Mesothelial cell of epicardium (in vitro differentiated cells): Measurements from ENCODE around the gene CNTROB. TPM values are rescaled to one million over a fixed set of nuclear protein-coding genes. Genes with fewer than 3 reads are reported as not detected.

Source experiments
- DNase-seq, 2 experiments: peaks; one replicate each; pipeline ENCODE4 v3.0.0; 2021; ENCODE audit warnings: low spot score in 2 of 2; ENCODE audit not compliant: unreplicated experiment in 2 of 2
- H3K27ac Mint-ChIP-seq: 2 replicates; pipeline ENCODE4 v1.8.0; 2021; ENCODE audit warnings: mixed read lengths
- H3K27me3 Mint-ChIP-seq: 2 replicates; pipeline ENCODE4 v1.8.0; 2021; ENCODE audit warnings: low read depth, mixed read lengths
- H3K36me3 Mint-ChIP-seq: 2 replicates; pipeline ENCODE4 v1.8.0; 2021; ENCODE audit warnings: mixed read lengths
- H3K4me1 Mint-ChIP-seq: 2 replicates; pipeline ENCODE4 v1.8.0; 2021; ENCODE audit warnings: mixed read lengths
- H3K4me3 Mint-ChIP-seq: 2 replicates; pipeline ENCODE4 v1.8.0; 2021; ENCODE audit warnings: mild to moderate bottlenecking, moderate library complexity, mixed read lengths
- H3K9me3 Mint-ChIP-seq: 2 replicates; pipeline ENCODE4 v1.8.0; 2021; ENCODE audit warnings: mixed read lengths
- CTCF ChIP-seq: fragments of 200-600 bp; sonication (generic); IDR thresholded peaks from one replicate; pipeline ENCODE4 v1.5.0; 2021; ENCODE audit warnings: antibody characterized with exemption; ENCODE audit not compliant: unreplicated experiment
- total RNA-seq: library from RNA; stranded (reverse); gene quantifications from 3 replicates; pipeline ENCODE4 v1.2.1, GENCODE V29; 2021

CNTROB gene
- total RNA-seq, 1 donor from 2014 or later, result 51.5 TPM

- Mint-ChIP-seq H3K27me3 (no peaks in the 10 kb centered on the region), H3K36me3 (peaks cover 48% of the 10 kb centered on the region), H3K9me3 (no peaks in the 10 kb centered on the region), H3K4me3 (no peak overlapping the region), H3K4me1 (peaks cover 21% of the 10 kb centered on the region), H3K27ac (no peak overlapping the region)
- no peak for DNase-seq
- no peak for TF ChIP-seq CTCF
Observed at GRCh38 chr17:7911116-7911515, 20.9 kb upstream of the CNTROB start.

- Mint-ChIP-seq H3K36me3 (peaks cover 37% of the 10 kb centered on the region), H3K4me1 (peaks cover 28% of the 10 kb centered on the region), H3K27me3 (no peaks in the 10 kb centered on the region), H3K9me3 (no peaks in the 10 kb centered on the region), H3K4me3 (no peak overlapping the region), H3K27ac (peak overlapping the region; percentile 73)
- no peak for DNase-seq
- peak; percentile 27 for TF ChIP-seq CTCF
Observed at GRCh38 chr17:7912927-7913524, 19.0 kb upstream of the CNTROB start.

GRCh38 chr17:7915179-7915610, 16.8 kb upstream of the CNTROB start:
- no peak for DNase-seq
- TF ChIP-seq CTCF, result no peak
- Mint-ChIP-seq H3K4me1 (peaks cover 28% of the 10 kb centered on the region), H3K4me3 (peak overlapping the region; percentile 75), H3K27me3 (no peaks in the 10 kb centered on the region), H3K9me3 (no peaks in the 10 kb centered on the region), H3K27ac (peak overlapping the region; percentile 95), H3K36me3 (peaks cover 21% of the 10 kb centered on the region)

- Mint-ChIP-seq H3K27ac (peak within 1 kb of the TSS; percentile 95), H3K27me3 (no peaks in the 10 kb centered on the region)
- DNase-seq, result peak; percentile 98
Observed at GRCh38 chr17:7915611-7916384, 16.2 kb upstream of the CNTROB start, which contains the start of gene RNF227. Gene RNF227 (minus strand): TSS chr17:7916289. CDS start chr17:7916195, 94 bp downstream.

GRCh38 chr17:7916385-7916682, 15.7 kb upstream of the CNTROB start:
- no peak for TF ChIP-seq CTCF
- DNase-seq, result peak in 1 of 2 experiments; percentile 56
- Mint-ChIP-seq H3K36me3 (peaks cover 10% of the 10 kb centered on the region), H3K27ac (peak overlapping the region; percentile 67), H3K27me3 (no peaks in the 10 kb centered on the region), H3K4me1 (peaks cover 28% of the 10 kb centered on the region), H3K4me3 (peak overlapping the region; percentile 42), H3K9me3 (no peaks in the 10 kb centered on the region)

More at GRCh38 chr17:7915611-7916384, 16.2 kb upstream of the CNTROB start, which contains the start of gene RNF227:
- H3K36me3 Mint-ChIP-seq, result peaks cover 15% of the 10 kb centered on the region
- peaks cover 28% of the 10 kb centered on the region for H3K4me1 Mint-ChIP-seq
- H3K4me3 Mint-ChIP-seq, result peak within 1 kb of the TSS; percentile 75
- no peaks in the 10 kb centered on the region for H3K9me3 Mint-ChIP-seq
- no peak for TF ChIP-seq CTCF
